GM21423 (cell line): Measurements from ENCODE around the gene SPRR2G.
"Not testable (repeated sequence)": the region's sequence is repeated elsewhere in the genome, so short reads cannot be mapped to it uniquely, and the experiment has no call there.

ENCODE experiments used
- ATAC-seq: cut with Tn5 transposase; IDR thresholded peaks from one replicate; pipeline ENCODE4 v1.9.1; 2021; ENCODE audit warnings: mild to moderate bottlenecking, moderate library complexity; ENCODE audit not compliant: unreplicated experiment

The SPRR2G gene

GRCh38 chr1:153150846-153151245, at the start of gene SPRR2G:
Gene SPRR2G, minus strand, starts transcription at chr1:153150890. Its CDS starts 780 bp downstream, at chr1:153150110.
- ATAC-seq = no peak

GRCh38 chr1:153195216-153195615, 44.5 kb upstream of the SPRR2G start:
- no peak for ATAC-seq

GRCh38 chr1:153194331-153195050, 43.8 kb upstream of the SPRR2G start:
- ATAC-seq = no peak

GRCh38 chr1:153192697-153193096, 42.0 kb upstream of the SPRR2G start:
- no peak for ATAC-seq

- ATAC-seq = no peak
Observed at GRCh38 chr1:153190373-153190772, 39.7 kb upstream of the SPRR2G start.

GRCh38 chr1:153188301-153188700, 37.6 kb upstream of the SPRR2G start:
- ATAC-seq = not testable (repeated sequence)

- no peak for ATAC-seq
Observed at GRCh38 chr1:153180556-153180955, 29.9 kb upstream of the SPRR2G start.

GRCh38 chr1:153178922-153179321, 28.2 kb upstream of the SPRR2G start:
- ATAC-seq = no peak

GRCh38 chr1:153174624-153175023, 23.9 kb upstream of the SPRR2G start:
- ATAC-seq = no peak

GRCh38 chr1:153168686-153169085, 18.0 kb upstream of the SPRR2G start:
- no peak for ATAC-seq

- ATAC-seq = no peak
Observed at GRCh38 chr1:153155541-153155940, 4.9 kb upstream of the SPRR2G start.

- ATAC-seq = no peak
Observed at GRCh38 chr1:153152481-153152880, 1.8 kb upstream of the SPRR2G start.

- ATAC-seq = no peak
Observed at GRCh38 chr1:153141377-153141776, 9.3 kb downstream of the SPRR2G start.

- ATAC-seq = no peak
Observed at GRCh38 chr1:153140484-153140883, 10.2 kb downstream of the SPRR2G start.

GRCh38 chr1:153133743-153134142, 16.9 kb downstream of the SPRR2G start:
- no peak for ATAC-seq

GRCh38 chr1:153133267-153133666, 17.4 kb downstream of the SPRR2G start:
- no peak for ATAC-seq

- not testable (repeated sequence) for ATAC-seq
Observed at GRCh38 chr1:153128688-153129087, 22.0 kb downstream of the SPRR2G start.

- no peak for ATAC-seq
Observed at GRCh38 chr1:153127296-153127695, 23.4 kb downstream of the SPRR2G start.

- no peak for ATAC-seq
Observed at GRCh38 chr1:153125536-153125935, 25.2 kb downstream of the SPRR2G start.

- ATAC-seq = not testable (repeated sequence)
Observed at GRCh38 chr1:153123793-153124192, 26.9 kb downstream of the SPRR2G start.

- ATAC-seq = no peak
Observed at GRCh38 chr1:153122831-153123421, 27.8 kb downstream of the SPRR2G start.

GRCh38 chr1:153120945-153121344, 29.7 kb downstream of the SPRR2G start:
- no peak for ATAC-seq
